HEK293 (cell line): ENCODE data around the gene MOB1A.

Experiments
- BCL11A ChIP-seq: fragments of 450-650 bp; formaldehyde crosslinking; IDR thresholded peaks from 2 replicates; pipeline ENCODE4 v1.5.1; 2016; ENCODE audit warnings: low read depth, missing biosample characterization, missing genetic modification characterization
- GLI4 ChIP-seq: fragments of 450-650 bp; formaldehyde crosslinking; IDR thresholded peaks from 2 replicates; pipeline ENCODE4 v1.5.1; 2016; ENCODE audit warnings: missing biosample characterization, missing genetic modification characterization
- YY1 ChIP-seq: fragments of 450-650 bp; formaldehyde crosslinking; IDR thresholded peaks from 2 replicates; pipeline ENCODE4 v1.5.1; 2018; ENCODE audit warnings: missing biosample characterization, missing genetic modification characterization
- ZBTB10 ChIP-seq: fragments of 450-650 bp; formaldehyde crosslinking; IDR thresholded peaks from 2 replicates; pipeline ENCODE4 v1.5.1; 2016; ENCODE audit warnings: missing biosample characterization, missing genetic modification characterization
- ZNF114 ChIP-seq: fragments of 450-650 bp; formaldehyde crosslinking; IDR thresholded peaks from 2 replicates; pipeline ENCODE4 v1.5.0; 2017; ENCODE audit warnings: missing biosample characterization, missing genetic modification characterization
- ZNF121 ChIP-seq: fragments of 450-650 bp; formaldehyde crosslinking; IDR thresholded peaks from 2 replicates; pipeline ENCODE4 v1.5.1; 2016; ENCODE audit warnings: missing biosample characterization, missing genetic modification characterization
- ZNF214 ChIP-seq: fragments of 450-650 bp; formaldehyde crosslinking; IDR thresholded peaks from 2 replicates; pipeline ENCODE4 v1.5.1; 2017; ENCODE audit warnings: missing biosample characterization, mild to moderate bottlenecking, missing genetic modification characterization, borderline replicate concordance
- ZNF449 ChIP-seq: fragments of 450-650 bp; formaldehyde crosslinking; IDR thresholded peaks from 2 replicates; pipeline ENCODE4 v1.5.1; 2017; ENCODE audit warnings: missing biosample characterization, mild to moderate bottlenecking, missing genetic modification characterization, moderate library complexity
- ZNF544 ChIP-seq: fragments of 450-650 bp; formaldehyde crosslinking; IDR thresholded peaks from 2 replicates; pipeline ENCODE4 v1.5.0; 2017; ENCODE audit warnings: missing biosample characterization, missing genetic modification characterization
- ZNF549 ChIP-seq: fragments of 450-650 bp; IDR thresholded peaks from 2 replicates; pipeline ENCODE4 v1.5.1; 2018; ENCODE audit warnings: missing biosample characterization, missing genetic modification characterization, mild to moderate bottlenecking, inconsistent platforms, moderate library complexity
- ZNF596 ChIP-seq: fragments of 450-650 bp; IDR thresholded peaks from 2 replicates; pipeline ENCODE4 v1.5.0; 2018; ENCODE audit warnings: missing biosample characterization, mild to moderate bottlenecking, missing genetic modification characterization, moderate library complexity
- TF ChIP-seq, protein P1 (sequence below): fragments of 450-650 bp; formaldehyde crosslinking; IDR thresholded peaks from 2 replicates; pipeline ENCODE4 v1.5.1; 2016; ENCODE audit warnings: missing biosample characterization, missing genetic modification characterization
- TF ChIP-seq, protein P2 (sequence below): fragments of 450-650 bp; formaldehyde crosslinking; IDR thresholded peaks from 2 replicates; pipeline ENCODE4 v1.5.1; 2016; ENCODE audit warnings: missing biosample characterization, missing genetic modification characterization

DNA sequence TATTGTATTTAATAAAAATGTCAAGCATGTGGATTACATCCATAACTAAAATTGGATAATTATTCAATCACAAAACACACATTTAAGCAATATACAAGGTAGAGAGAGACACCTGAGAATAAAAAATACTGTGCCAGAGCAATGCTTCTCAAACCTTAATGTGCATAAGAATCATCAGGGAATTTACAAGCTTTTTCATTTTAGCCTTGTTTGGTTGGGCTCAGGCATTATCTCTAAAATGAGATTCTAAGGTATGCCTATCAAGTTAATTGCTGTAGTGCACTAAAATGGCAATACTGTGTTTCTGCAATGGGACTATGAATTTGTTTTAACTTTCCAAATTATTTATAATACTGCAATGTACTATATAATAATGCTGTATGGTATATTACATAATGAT is 983 bp downstream of the MOB1A start:
- TF ChIP-seq ZNF114 (tag by site-specific recombination) = no peak
- no peak for TF ChIP-seq GLI4 (tag by site-specific recombination)
- no peak for TF ChIP-seq YY1 (tag by site-specific recombination)
- TF ChIP-seq, protein P1, sequence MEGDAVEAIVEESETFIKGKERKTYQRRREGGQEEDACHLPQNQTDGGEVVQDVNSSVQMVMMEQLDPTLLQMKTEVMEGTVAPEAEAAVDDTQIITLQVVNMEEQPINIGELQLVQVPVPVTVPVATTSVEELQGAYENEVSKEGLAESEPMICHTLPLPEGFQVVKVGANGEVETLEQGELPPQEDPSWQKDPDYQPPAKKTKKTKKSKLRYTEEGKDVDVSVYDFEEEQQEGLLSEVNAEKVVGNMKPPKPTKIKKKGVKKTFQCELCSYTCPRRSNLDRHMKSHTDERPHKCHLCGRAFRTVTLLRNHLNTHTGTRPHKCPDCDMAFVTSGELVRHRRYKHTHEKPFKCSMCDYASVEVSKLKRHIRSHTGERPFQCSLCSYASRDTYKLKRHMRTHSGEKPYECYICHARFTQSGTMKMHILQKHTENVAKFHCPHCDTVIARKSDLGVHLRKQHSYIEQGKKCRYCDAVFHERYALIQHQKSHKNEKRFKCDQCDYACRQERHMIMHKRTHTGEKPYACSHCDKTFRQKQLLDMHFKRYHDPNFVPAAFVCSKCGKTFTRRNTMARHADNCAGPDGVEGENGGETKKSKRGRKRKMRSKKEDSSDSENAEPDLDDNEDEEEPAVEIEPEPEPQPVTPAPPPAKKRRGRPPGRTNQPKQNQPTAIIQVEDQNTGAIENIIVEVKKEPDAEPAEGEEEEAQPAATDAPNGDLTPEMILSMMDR (tag by site-specific recombination) = no peak
- TF ChIP-seq ZNF121 = no peak
- TF ChIP-seq ZNF449 (tag by site-specific recombination) = peak; percentile 71; the same call in 1 of the 2 replicates
- TF ChIP-seq ZNF544 (tag by site-specific recombination) = no peak
- TF ChIP-seq ZNF214 (tag by site-specific recombination) = no peak
- TF ChIP-seq, protein P2, sequence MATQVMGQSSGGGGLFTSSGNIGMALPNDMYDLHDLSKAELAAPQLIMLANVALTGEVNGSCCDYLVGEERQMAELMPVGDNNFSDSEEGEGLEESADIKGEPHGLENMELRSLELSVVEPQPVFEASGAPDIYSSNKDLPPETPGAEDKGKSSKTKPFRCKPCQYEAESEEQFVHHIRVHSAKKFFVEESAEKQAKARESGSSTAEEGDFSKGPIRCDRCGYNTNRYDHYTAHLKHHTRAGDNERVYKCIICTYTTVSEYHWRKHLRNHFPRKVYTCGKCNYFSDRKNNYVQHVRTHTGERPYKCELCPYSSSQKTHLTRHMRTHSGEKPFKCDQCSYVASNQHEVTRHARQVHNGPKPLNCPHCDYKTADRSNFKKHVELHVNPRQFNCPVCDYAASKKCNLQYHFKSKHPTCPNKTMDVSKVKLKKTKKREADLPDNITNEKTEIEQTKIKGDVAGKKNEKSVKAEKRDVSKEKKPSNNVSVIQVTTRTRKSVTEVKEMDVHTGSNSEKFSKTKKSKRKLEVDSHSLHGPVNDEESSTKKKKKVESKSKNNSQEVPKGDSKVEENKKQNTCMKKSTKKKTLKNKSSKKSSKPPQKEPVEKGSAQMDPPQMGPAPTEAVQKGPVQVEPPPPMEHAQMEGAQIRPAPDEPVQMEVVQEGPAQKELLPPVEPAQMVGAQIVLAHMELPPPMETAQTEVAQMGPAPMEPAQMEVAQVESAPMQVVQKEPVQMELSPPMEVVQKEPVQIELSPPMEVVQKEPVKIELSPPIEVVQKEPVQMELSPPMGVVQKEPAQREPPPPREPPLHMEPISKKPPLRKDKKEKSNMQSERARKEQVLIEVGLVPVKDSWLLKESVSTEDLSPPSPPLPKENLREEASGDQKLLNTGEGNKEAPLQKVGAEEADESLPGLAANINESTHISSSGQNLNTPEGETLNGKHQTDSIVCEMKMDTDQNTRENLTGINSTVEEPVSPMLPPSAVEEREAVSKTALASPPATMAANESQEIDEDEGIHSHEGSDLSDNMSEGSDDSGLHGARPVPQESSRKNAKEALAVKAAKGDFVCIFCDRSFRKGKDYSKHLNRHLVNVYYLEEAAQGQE (tag by site-specific recombination) = no peak
- TF ChIP-seq ZNF596 (tag by site-specific recombination) = no peak
- no peak for TF ChIP-seq ZNF549 (tag by site-specific recombination)
- no peak for TF ChIP-seq ZBTB10 (tag by site-specific recombination)
- TF ChIP-seq BCL11A = no peak
